DMS79 treated with DMSO at 0.1 percent for 48 hours (cell line): Measurements from ENCODE around the gene TANC1.

Experiments
- DNase-seq: peaks from one replicate; lab custom pipeline; 2025; lab: John Stamatoyannopoulos, UW

Gene TANC1

GRCh38 chr2:159160954-159161353, 192.5 kb downstream of the TANC1 start:
- DNase-seq = no peak

- no peak for DNase-seq
Observed at GRCh38 chr2:159163930-159164329, 195.5 kb downstream of the TANC1 start.

- no peak for DNase-seq
Observed at GRCh38 chr2:159164457-159164911, 196.0 kb downstream of the TANC1 start.

- no peak for DNase-seq
Observed at GRCh38 chr2:159165048-159165447, 196.6 kb downstream of the TANC1 start.

- DNase-seq = no peak
Observed at GRCh38 chr2:159168707-159169106, 200.3 kb downstream of the TANC1 start.

GRCh38 chr2:159169187-159169586, 200.7 kb downstream of the TANC1 start:
- no peak for DNase-seq

GRCh38 chr2:159172403-159172802, 204.0 kb downstream of the TANC1 start:
- no peak for DNase-seq

GRCh38 chr2:159174759-159175158, 206.3 kb downstream of the TANC1 start:
- no peak for DNase-seq

GRCh38 chr2:159175182-159175581, 206.7 kb downstream of the TANC1 start:
- DNase-seq = no peak

- no peak for DNase-seq
Observed at GRCh38 chr2:159175927-159176326, 207.5 kb downstream of the TANC1 start.

GRCh38 chr2:159176555-159176954, 208.1 kb downstream of the TANC1 start:
- DNase-seq = no peak

- no peak for DNase-seq
Observed at GRCh38 chr2:159177357-159177756, 208.9 kb downstream of the TANC1 start.

- no peak for DNase-seq
Observed at GRCh38 chr2:159177957-159178356, 209.5 kb downstream of the TANC1 start.

- no peak for DNase-seq
Observed at GRCh38 chr2:159179096-159179495, 210.7 kb downstream of the TANC1 start.

- DNase-seq = no peak
Observed at GRCh38 chr2:159179696-159180095, 211.3 kb downstream of the TANC1 start.

- DNase-seq = no peak
Observed at GRCh38 chr2:159183346-159183745, 214.9 kb downstream of the TANC1 start.

- DNase-seq = no peak
Observed at GRCh38 chr2:159185401-159186130, 217.1 kb downstream of the TANC1 start.

GRCh38 chr2:159186462-159186861, 218.0 kb downstream of the TANC1 start:
- no peak for DNase-seq

- no peak for DNase-seq
Observed at GRCh38 chr2:159187106-159187505, 218.7 kb downstream of the TANC1 start.

GRCh38 chr2:159188449-159188848, 220.0 kb downstream of the TANC1 start:
- no peak for DNase-seq

GRCh38 chr2:159192371-159192918, 224.0 kb downstream of the TANC1 start:
- no peak for DNase-seq

GRCh38 chr2:159193791-159194190, 225.4 kb downstream of the TANC1 start:
- no peak for DNase-seq

GRCh38 chr2:159194241-159194640, 225.8 kb downstream of the TANC1 start:
- no peak for DNase-seq

GRCh38 chr2:159195697-159196096, 227.3 kb downstream of the TANC1 start:
- DNase-seq = no peak
